Measurements from ENCODE around the gene VILL. TPM values are rescaled to one million over a fixed set of nuclear protein-coding genes. Genes with fewer than 3 reads are reported as not detected.
A peak's percentile ranks its signal among the peaks of the same experiment; 100 is the strongest.

Gene VILL
- total and polyA plus RNA-seq, 10 of the 15 experiments (the other 5 are each of a cell fraction or from before 2014, with no cell fraction given) = 0.15 to 5.4 (median 2.1) TPM; not detected in 1

DNA sequence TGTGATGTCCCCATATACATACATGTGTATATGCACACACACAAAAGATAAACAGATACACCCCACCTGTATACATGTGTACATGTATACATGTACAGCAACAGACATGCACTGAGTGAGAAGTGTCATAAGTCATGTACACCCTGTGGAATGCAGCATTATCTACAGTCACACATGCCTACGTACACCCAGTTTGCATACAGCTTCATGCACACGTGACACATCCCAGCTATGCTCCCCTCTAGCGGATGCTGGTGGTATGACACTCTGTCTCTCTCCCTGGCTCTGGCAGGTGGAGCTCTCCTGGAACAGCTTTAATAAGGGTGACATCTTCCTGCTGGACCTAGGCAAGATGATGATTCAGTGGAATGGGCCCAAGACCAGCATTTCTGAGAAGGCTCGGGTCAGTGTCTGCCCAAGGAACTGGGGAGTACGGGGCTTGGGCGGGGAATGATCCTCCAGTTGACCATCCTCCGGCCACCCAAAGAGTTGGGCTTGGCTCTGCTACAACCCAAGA lies 6.3 kb downstream of the VILL start:
- peak; percentile 63 for ATAC-seq
- 44% methylated on average over 7 of the region's 7 CpGs for WGBS (ENCODE audit: insufficient coverage, insufficient replicate concordance, low lambda C conversion rate, missing lambda C conversion rate)
- no TSS peak for BruUV-seq (replicated peaks)
- Histone ChIP-seq H3K4me3 (no peak overlapping the region), H2AFZ (ENCODE audit: control insufficient read depth, low read depth, low read length) (peak overlapping the region; percentile 34; the same call in 1 of the 2 replicates), H4K20me1 (ENCODE audit: control insufficient read depth, insufficient read depth) (no peaks in the 10 kb centered on the region), H3K4me2 (ENCODE audit: control insufficient read depth, insufficient read depth) (no peak overlapping the region), H3K27me3 (replicated peaks in 1 of 2; ENCODE audit: control insufficient read depth in 2 of 2, insufficient read depth in 2 of 2, low read length in 1 of 2) (no peaks in the 10 kb centered on the region), H3K4me1 (ENCODE audit: control insufficient read depth, insufficient read depth, low read length) (peaks cover 17% of the 10 kb centered on the region), H3K79me2 (ENCODE audit: control insufficient read depth, insufficient read depth, low read length) (no peaks in the 10 kb centered on the region; the same call in 1 of the 2 replicates), H3K36me3 (ENCODE audit: control insufficient read depth in 2 of 2, insufficient read depth in 2 of 2, low read length in 1 of 2) (peaks cover 0 to 3% of the 10 kb centered on the region in 2 experiments; a peak in 2 of 4 replicates), H3K9me3 (replicated peaks; ENCODE audit: control insufficient read depth, insufficient read depth, low read length) (no peaks in the 10 kb centered on the region), H3K27ac (ENCODE audit: control insufficient read depth, insufficient read depth) (no peak overlapping the region), H3K9ac (ENCODE audit: control insufficient read depth, insufficient read depth, low read length) (no peak overlapping the region)
- FAIRE-seq = peak; percentile 98
- CTCF ChIA-PET = interaction anchor here (0.6 to 2.0 kb wide), 30 partner anchors 8 to 500 kb away, joined by 3 to 7 read pairs (median 4); partner anchors contain the start of genes EXOG and OXSR1
- in situ Hi-C loops (cut with MboI) (no loop called here), intact Hi-C loops (cut with micrococcal nuclease; ENCODE audit: unreplicated experiment) (loop anchor here (2.0 kb wide), 1 partner anchor 22 kb away; no protein-coding TSS in a partner anchor)
- RAD21 ChIA-PET (ENCODE audit: unreplicated experiment) = interaction anchor here (1.1 to 1.4 kb wide), 3 partner anchors 22 to 349 kb away, joined by 3 to 9 read pairs (median 3); partner anchors contain the start of gene SLC22A14
- peak; percentile 74 for DNase-seq (ENCODE audit: low read depth, low spot score)
- SMC1A ChIA-PET (ENCODE audit: uncharacterized antibody, unreplicated experiment) = interaction anchor here (0.7 to 2.0 kb wide), 5 partner anchors 11 to 142 kb away, joined by 3 to 10 read pairs (median 3); no protein-coding TSS in a partner anchor
- POLR2A ChIA-PET = interaction anchor here (1.0 to 1.1 kb wide), 3 partner anchors 25 to 168 kb away, joined by 3 read pairs; no protein-coding TSS in a partner anchor
- no peak for TF ChIP-seq NFXL1 (IDR thresholded peaks at IDR 0.05; ENCODE audit: borderline replicate concordance)
- TF ChIP-seq IKZF2 (IDR thresholded peaks at IDR 0.05) = peak in 1 of 2 experiments; percentile 49; a peak in 1 of 4 replicates
- TF ChIP-seq, protein P1, sequence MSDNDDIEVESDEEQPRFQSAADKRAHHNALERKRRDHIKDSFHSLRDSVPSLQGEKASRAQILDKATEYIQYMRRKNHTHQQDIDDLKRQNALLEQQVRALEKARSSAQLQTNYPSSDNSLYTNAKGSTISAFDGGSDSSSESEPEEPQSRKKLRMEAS (IDR thresholded peaks at IDR 0.05; ENCODE audit: low read depth, low read length) = peak; percentile 91
- peak; percentile 93 for TF ChIP-seq USF2 (IDR thresholded peaks at IDR 0.05; ENCODE audit: borderline replicate concordance, low read depth, low read length)
- no peak for TF ChIP-seq ZBTB40 (IDR thresholded peaks at IDR 0.05; ENCODE audit: borderline replicate concordance)
- 0 out of 2 replicates have a peak, but pooled peaks have one; percentile 20 for TF ChIP-seq POLR2A (IDR thresholded peaks at IDR 0.05; ENCODE audit: low read depth, low read length)
- no peak for TF ChIP-seq ZBTB11 (CRISPR knock-in tag; IDR thresholded peaks at IDR 0.05)
- 0 out of 2 replicates have a peak, but pooled peaks have one; percentile 64 for TF ChIP-seq WRNIP1 (IDR thresholded peaks at IDR 0.05; ENCODE audit: borderline replicate concordance, low read depth, low read length)
- TF ChIP-seq, protein P2, sequence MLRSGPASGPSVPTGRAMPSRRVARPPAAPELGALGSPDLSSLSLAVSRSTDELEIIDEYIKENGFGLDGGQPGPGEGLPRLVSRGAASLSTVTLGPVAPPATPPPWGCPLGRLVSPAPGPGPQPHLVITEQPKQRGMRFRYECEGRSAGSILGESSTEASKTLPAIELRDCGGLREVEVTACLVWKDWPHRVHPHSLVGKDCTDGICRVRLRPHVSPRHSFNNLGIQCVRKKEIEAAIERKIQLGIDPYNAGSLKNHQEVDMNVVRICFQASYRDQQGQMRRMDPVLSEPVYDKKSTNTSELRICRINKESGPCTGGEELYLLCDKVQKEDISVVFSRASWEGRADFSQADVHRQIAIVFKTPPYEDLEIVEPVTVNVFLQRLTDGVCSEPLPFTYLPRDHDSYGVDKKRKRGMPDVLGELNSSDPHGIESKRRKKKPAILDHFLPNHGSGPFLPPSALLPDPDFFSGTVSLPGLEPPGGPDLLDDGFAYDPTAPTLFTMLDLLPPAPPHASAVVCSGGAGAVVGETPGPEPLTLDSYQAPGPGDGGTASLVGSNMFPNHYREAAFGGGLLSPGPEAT (IDR thresholded peaks at IDR 0.05; ENCODE audit: low read depth) = no peak
- peak; percentile 51 for TF ChIP-seq SMC3 (IDR thresholded peaks at IDR 0.05; ENCODE audit: borderline replicate concordance, low read length)
- no peak for TF ChIP-seq MYB (IDR thresholded peaks at IDR 0.05; ENCODE audit: borderline replicate concordance, low read depth, low read length)
- no peak for TF ChIP-seq CBX5 (IDR thresholded peaks at IDR 0.05; ENCODE audit: low read depth)
